Measurements from ENCODE around the gene ANK2.
A peak's percentile ranks its signal among the peaks of the same experiment; 100 is the strongest.
"Not testable (repeated sequence)": the region's sequence is repeated elsewhere in the genome, so short reads cannot be mapped to it uniquely, and the experiment has no call there.

Gene ANK2

DNA sequence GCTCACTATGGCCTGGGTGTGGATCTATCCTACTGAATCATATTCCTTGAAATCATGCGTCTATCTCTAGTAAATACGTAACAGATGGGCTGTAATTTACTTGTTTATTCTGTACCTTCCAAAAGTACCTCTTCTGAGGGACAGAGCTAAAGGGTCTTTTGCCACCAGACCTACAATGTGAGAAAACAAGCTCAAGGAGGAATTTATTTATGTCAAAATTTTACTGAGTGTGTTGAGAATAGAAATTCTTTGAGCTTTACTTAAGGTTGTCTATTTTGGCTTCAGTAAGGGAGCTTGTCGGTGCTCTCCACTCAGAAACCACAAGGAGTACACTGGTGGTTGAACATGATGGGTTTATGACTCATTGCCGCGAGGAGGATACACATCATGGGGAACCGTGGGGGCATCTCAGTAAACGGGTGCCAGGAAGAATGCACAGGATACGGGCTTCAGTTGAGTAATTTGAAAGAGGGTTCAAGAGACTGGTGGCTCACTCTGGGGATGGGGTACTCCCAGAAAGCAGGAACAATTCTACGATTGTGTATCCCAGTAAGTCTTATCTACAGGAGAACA lies 3.0 kb downstream of the ANK2 start:
- DNase-seq: peak; percentile 45

DNA sequence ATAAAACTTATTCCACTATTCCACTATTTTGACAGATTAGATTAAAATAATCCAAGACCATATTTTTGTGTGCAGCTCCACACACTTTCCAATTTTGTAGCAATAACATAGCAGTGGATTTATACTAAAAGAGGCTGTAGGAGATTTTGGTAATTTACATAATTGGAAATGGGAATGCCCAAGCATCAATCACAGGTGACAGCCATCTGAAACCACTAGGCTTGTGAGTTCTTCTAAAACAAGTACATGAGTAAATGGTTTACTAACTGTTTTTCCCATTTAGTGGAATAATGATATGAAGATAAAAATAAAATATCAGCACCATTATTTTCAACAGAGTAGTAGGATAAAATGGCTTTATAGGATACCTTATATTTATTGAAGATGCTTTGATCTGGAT lies 4.4 kb downstream of the ANK2 start:
- DNase-seq: no peak

DNA sequence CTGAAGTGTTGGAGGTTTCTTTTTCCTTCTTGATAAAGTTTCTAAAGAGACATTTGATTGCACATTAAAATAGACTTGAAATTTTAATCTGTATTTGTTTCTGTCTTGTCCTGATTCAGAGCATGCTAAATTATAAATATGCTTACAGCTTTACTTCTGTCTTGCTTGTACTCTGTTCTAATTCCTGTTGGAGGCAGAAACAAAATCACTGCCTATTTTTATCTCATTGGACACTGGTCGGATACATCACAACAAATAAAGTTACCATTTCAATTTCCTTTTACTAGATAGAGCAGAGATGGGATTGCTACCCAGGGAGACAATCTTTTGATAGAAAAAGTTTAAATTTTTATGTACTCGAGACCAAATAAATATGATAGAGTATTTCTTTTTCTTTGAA lies 6.9 kb downstream of the ANK2 start:
- no peak for DNase-seq

DNA sequence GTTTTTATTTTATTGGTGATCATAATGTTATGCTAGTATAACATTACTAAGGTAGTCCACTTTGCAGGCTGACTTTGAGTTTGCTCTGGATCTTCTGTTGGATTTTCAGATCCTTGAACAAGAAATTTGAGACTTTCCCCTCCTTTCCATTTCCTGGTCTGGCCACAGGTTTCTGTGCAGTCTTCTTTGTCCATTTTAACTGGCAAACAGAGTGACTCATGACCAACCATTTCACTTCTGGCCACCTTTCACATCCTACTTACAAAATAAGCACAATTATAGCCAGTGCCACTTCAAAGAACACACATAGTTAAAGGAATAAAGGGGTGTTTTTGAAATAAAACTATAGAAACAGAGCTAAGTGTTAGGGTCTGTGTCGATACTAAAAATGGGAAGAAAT lies 8.4 kb downstream of the ANK2 start:
- DNase-seq: no peak

DNA sequence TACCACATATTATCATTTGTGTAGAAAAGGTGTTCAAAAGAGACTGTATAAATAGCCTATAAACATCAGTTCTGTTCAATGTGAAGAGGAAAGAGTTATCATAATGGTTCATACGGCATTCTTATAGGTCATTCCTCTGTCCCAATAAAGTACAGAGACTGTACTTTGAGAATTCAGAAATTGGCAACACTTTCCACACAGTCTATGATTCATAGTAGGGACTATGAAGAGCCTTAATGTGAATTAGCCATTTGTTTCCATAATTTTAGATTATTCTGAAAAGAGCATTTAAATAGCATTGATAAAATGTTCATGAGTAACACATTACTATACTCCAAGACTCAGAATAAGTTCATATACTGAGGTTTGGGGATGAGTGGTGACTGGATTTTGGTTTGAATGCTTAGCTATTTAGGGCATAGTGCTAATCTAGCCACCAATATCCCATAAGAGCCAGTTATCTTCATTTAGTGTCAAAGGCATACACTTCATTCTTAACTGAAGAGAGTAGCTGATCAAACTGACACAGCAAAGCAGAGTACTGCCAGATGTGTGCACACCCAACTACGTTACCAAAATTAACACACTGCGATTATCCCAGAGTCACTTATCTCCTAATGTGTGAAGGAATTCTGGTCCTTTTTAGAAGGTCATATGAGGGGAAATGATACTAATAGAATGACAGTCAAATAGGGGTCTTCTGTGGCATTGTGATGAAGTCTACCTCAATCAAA lies 10.2 kb downstream of the ANK2 start:
- no peak for DNase-seq

GRCh38 chr4:113060853-113061252 lies 11.4 kb downstream of the ANK2 start:
- DNase-seq: no peak

DNA sequence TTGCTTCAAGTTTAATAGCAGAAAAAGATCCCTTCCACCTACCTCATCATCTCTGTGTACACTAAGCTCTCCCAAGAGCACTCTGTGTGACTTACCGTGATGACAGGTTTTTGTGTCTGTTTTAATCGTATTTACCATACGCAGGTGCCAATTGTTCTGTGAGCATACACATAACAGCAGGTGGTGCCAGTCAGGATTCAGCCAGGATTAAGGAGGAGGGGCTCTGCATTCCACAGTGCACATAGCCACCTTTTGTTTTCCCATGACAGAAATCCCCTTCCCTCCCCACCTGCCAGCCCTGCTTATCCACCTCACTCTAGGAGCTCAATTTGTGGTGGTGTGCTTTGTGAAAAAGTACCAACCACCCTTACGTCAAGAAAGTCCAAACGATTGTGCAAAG lies 14.8 kb downstream of the ANK2 start:
- DNase-seq: no peak

DNA sequence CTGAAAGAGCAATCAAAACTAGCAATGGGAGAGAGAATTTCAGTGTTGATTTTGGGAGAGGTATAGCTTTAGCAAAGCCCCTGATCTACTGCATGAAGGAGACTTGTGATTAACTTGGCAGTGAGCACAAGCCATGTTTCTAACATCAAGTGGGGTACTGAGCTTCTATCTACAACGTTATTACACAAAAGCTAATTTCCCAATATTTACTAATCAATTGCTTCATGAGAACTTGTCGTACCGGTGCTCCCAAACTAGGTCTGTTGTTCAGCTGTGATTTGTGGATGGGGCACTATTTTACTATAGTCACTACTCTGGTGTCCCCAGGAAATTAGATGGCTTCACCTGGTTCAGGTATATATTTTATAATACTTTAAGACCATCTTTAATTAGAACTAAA lies 16.2 kb downstream of the ANK2 start:
- no peak for DNase-seq

GRCh38 chr4:113068771-113069170 lies 19.3 kb downstream of the ANK2 start:
- DNase-seq: not testable (repeated sequence)

DNA sequence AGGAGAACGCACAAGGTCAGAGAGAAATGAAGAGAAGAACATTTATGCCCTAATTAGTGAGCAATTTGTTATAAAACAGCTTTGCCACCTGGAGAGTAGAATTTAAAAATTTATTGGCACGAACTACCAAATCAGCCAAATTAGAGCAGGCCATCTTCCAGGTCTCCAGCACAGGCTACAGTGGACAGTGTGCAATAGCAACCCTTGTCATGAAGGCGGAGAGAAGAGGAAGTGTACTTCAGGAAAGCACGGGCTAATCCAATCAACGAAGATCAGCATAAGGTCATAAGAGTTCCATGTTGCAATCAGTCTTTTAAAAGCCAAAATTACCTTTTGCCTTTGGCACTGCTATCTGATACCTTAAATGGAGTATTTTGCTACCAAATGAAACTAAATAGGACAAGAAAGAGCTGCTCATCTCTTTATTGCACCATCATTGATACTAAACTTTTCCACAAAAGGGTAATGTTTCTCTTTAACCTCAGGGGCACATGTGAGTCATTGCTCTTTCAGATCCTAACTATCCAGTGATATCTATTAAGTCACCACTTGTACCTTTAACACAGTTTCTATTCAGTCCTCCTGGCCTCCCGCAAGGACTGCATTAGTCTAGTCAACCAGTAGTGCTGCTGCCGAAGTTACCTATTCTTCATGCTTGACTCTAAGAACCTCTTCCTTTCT lies 19.9 kb downstream of the ANK2 start:
- DNase-seq: no peak

DNA sequence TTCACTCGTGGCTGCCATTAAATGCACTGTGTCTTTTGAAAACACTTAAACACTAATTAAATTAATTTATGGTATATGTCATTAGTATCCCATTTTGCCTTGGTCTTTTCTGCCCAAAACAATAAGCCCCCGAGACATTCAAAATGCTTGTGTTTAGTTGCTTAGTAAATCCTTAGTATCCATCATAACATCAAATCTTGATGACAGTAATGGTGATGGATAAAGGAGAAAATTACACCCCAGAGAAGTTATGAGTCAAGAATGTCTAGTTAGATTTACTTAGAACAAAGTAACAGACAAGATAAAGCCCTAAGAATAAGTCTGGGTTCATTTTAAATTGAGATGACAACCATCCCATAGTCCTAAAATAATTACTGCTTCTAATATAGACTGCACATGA lies 21.3 kb downstream of the ANK2 start:
- DNase-seq: no peak

DNA sequence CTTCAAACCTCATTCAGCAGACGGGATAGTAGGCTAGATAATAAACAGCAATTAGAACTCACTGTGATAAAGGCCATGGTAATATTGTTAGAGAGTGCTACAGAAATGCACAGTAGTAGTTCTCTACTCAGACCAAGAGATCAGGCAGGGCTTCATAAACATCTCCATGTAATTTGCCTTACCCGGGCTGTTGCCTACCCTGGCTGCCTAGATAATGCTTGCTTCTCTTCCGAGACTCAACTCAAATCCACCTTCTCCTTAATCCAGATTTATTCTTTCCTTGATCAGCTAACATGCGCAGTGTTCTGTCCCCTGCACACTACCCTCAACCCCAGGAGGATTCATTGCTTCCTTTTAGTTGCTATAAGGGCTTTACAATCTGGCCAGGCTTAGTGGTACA lies 21.8 kb downstream of the ANK2 start:
- no peak for DNase-seq

- DNase-seq: no peak
These were observed 22.4 kb downstream of the ANK2 start for GRCh38 chr4:113071805-113072204.

DNA sequence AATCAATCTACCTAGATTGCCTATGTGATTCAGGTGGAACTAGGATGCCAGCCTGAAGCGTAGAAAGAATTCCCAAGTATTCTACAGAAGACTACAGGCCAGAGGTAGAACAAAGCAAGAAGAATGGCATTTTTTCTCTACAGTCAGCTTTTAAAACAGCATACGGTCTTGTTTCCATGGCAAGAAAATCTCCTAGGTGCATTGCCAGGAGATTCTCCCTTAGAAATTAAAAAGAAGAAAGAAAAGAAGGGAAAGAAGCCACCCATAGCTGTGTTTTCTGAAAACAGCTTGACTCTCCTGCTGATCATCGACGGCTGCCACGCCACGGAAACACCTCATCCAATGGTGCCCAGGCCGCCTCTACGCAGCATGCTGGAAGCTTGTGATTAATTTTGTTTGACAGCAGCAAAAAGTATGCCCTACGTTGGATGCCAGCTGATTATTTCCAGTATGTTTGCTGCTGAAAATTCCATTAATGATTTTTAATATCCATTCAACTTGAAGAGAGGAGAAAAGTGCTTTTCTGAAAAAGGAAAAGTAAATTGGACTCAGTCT lies 24.1 kb downstream of the ANK2 start:
- DNase-seq: no peak

DNA sequence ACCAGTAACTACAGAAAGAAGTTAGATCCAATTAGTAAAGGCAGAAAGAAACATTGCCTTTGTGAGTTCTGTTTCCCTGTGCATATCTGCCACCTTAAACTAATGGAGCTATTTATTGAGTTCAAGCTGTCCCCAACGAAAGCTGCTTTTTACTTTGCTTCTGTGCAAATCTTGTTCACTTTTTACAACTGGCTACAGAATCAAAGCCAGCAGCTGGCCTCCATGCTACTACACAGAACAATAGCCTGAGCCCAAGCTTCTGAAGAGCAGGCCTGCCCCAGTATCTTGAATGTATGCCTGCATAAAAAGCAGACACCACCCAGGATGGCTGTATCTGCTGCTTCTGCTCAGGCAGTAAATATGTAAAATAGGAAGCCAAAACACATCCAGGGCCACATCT lies 28.1 kb downstream of the ANK2 start:
- no peak for DNase-seq

DNA sequence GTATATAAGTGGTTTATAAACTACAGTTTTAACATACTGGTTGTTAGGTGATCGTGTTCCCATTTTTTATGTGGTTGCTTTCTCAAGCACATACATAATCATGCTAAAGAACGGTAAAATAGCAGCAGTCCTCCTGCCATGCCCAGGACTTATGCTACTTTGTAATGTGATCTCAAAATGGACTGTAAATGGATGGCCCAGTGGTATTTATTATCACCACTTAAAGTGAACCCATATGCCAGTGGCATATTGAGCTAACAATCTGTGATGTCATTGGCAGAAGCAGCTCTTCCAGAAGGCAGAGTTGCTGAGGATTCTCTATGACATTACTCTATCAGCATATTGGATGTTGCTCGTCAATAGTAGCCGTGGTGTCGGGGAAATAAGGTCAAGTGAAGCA lies 28.6 kb downstream of the ANK2 start:
- no peak for DNase-seq

DNA sequence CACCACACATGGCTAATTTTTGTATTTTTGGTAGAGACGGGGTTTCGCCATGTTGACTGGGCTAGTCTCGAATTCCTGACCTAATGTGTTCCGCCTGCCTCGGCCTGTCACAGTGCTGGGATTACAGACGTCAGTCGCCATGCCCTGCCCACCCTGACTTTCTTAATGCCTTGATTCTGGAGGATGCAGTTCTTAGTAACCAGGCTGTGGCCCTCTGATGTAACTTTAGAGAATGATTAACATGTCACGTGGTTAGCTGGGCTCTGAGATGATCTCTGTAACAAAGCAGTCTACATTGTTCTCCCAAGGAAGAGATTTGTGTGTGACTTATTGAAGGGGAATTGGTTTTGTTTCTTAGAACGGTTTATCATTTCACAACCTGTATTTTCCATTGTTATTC lies 30.6 kb downstream of the ANK2 start:
- peak; percentile 30 for DNase-seq

DNA sequence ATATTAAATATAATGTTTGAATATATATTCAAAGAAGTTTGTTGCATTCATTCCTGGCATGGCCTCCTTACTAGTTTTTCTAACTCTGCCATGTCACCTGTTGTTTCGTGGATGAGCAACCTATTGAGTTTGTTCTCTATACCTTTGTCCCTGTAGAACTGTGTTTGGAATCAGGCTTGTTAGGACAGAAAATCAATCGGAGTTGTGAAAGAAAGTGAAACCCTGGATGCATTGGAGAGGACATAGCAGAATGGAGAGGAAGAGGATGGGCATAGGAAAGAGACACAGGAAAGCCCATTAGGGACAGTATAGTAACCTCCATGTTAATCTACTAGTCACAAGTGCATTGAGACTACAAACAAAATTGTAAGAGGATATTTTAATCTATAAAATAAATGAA lies 31.2 kb downstream of the ANK2 start:
- DNase-seq: no peak

DNA sequence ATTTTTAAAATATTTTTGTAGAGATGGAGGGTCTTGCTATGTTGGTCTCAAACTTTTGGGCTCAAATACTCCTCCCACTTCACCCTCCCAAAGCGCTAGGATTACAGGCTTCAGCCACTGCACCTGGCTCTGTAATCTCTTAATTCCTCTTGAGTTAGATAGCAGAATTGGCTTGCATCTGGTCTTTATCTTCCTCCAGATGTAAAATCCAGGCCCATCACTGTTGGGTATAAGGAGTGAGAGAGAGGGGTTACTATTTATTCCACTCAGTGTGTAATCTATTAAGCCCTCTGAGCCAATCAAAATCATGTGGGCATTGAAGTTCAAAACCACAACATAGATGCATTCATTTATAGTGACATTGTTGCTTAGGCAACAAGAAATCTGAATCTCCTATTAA lies 33.9 kb downstream of the ANK2 start:
- DNase-seq: no peak

- peak; percentile 9 for DNase-seq
These were observed 36.8 kb downstream of the ANK2 start for GRCh38 chr4:113086172-113086695.

- no peak for DNase-seq
These were observed 38.6 kb downstream of the ANK2 start for GRCh38 chr4:113088050-113088449.

DNA sequence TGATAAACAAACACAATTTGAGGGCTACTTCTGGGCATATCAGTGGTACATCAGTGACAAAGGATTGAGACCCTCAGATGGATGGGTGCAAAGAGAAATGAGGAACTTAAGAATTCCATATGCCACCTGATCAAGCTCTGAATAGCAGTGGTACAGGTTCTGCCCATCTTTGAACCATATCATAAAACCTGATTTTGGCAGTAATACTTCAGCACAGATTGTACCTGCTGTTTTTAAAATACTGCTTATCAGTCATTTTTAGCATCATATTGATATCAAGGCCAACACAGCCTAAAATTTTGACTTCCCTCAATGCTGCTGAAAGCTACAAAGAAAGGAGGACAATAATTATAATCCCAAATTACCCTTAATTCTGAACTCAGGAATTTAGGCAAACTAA lies 41.5 kb downstream of the ANK2 start:
- DNase-seq: no peak

DNA sequence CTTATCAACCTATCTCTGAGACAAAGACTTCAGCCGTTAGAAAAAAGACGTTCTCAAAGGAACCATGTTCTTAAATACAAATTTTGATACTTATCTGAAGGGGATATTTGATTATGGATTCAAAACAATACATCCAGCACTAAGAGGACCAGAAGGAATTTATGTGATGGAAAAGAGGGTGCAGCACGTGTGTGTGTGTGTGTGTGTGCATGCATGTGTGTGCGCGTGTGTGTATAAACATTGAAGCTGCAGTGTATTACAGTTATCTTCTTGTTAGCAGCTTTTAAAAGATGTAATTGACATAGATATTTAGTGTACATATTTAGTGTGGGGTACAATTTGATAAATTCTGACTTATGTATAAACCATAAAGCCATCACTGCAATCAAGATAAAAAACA lies 44.9 kb downstream of the ANK2 start:
- no peak for DNase-seq

DNA sequence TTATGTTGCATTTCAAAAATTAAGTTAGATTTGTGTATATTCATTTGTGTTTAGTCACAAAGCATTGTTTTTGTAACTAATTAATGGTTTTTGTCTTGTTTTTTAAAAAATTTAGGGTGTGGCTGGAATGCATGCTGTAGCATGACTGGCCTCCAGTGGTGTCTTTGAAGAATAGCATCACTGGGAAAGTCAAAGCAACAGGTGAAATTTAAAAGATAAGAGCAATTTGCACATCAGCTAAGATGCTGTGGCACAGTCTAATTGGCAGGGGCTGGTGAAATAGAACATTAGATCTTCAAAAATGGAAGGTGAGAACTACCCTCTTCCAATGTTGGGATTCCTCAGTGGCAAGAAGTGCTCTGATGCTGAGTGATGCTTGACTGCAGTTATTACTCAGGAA lies 45.3 kb downstream of the ANK2 start:
- peak; percentile 15 for DNase-seq

Data from fibroblast of skin of scalp (primary cell).